ENCODE data around the gene UTS2.

GRCh38 chr1:7805460-7805859 lies 47.4 kb downstream of the UTS2 start:
- TF ChIP-seq CTCF (IDR thresholded peaks at IDR 0.05), result no peak
- no peak for TF ChIP-seq POLR2A (IDR thresholded peaks at IDR 0.05)
